UCSD-AML1 (cell line): ENCODE results near the gene TPCN1.
A peak's percentile ranks its signal among the peaks of the same experiment; 100 is the strongest.

ENCODE experiments used
- DNase-seq: peaks from one replicate; lab custom pipeline; 2025; ENCODE audit not compliant: unreplicated experiment; lab: John Stamatoyannopoulos, UW

TPCN1 gene

DNA sequence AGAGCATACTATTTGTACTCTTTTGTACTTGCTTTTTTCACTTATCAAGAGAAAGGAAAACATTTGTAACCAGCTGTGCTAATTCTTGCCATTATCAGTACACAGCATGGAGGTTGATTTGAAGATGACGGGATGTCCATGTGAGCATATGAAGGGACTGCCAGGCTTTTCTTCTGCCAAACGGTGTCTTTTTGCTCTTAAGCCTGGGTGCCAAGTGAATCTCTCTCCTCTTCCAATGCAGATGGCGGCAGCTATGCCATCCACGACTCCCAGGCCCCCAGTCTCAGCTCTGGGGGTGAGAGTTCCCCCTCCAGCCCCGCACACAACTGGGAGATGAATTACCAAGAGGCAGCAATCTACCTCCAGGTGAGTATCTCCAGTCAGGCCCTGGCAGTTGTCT is 38.9 kb downstream of the TPCN1 start:
- DNase-seq = no peak

DNA sequence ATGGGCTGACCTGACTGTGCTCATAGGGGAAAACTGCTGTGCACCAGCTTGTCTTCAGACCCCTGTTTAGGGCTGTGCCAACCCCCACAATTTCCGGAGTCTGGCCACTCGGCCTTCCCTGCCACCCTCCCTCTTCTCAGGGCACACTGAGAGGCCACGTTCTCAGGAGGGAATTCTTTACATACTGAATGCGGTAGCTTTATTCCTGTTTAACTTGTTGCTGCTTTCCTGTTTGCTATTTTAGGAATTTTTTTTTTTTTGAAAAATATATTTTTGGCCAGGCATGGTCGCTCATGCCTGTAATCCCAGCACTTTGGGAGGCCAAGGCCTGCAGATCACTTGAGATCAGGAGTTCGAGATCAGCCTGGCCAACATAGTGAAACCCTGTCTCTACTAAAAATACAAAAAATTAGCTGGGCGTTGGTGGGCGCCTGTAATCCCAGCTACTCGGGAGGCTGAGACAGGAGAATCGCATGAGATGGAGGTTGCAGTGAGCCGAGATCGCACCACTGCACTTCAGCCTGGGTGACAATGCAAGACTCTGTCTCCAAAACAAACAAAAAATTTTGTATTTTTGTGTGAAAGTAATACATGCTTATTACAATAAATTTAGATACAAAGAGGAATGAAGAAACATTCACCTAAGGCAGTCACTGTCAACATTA is 39.5 kb downstream of the TPCN1 start:
- peak; percentile 56 for DNase-seq

DNA sequence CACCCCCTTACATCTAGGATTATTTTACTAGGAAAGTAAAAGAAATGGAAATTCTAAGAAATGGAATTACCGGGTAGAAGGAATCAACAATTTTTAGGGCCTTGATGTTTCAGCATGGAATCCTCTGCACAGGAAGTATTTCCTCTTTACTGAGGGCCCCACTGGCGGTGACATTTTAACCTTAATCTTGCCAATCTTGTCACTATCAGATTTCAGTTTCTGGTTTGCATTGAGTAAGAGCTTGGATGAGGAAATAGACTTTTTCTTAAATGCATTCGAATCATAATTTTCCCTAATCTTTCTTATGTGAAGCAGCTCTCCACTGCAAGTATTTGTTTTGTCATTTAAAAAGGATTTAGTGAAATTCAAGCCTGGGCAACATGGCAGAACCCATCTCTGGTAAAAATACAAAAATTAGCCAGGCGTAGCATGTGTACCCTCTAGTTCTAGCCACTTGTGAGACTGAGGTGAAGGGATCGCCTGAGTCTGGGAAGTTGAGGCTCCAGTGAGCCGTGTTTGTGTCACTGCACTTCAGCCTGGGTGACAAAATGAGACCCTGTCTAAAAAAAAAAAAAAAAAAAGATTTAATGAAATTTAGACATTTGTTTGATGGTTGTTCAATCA is 40.7 kb downstream of the TPCN1 start:
- no peak for DNase-seq

DNA sequence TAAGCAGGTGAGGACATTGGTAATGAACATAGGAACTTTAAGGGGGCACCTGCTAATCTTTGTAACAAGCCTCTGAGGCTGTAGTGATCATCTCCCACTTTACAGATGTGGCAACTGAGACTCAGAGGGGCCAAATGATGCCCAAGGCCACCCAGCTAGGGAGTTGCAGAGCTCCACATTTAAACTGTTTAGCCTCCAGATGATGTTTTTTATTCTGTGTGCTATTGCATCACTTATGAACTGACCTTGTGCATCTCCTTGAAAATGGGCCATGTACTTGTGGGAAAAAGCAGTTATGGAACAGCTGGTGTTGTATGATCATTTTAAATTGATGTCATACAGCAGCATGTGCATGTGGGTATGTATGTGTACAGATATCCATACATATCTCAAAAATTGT is 41.4 kb downstream of the TPCN1 start:
- DNase-seq = no peak

DNA sequence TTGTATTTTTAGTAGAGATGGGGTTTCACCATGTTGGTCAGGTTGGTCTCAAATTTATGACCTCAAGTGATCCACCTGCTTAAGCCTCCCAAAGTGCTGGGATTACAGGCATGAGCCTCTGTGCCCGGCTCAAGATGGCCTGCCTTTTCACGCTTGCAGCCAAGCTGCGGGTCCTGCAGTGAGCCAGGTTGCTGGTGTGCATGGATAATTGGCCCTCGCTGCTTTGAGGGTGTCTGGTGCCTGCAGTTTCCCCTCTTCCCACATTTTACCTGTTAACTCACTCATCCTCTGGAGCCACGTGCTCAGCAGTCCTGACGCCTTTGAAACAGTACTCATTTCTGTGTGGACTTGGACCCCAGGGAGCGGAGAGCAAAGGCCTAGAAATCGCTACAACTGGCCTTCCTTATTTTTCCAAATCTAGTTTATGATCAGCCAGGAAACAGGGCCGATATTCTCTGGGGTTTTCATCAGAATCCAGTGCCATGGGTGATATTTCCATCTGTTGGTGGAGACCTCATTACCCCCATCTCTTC is 42.2 kb downstream of the TPCN1 start:
- no peak for DNase-seq

DNA sequence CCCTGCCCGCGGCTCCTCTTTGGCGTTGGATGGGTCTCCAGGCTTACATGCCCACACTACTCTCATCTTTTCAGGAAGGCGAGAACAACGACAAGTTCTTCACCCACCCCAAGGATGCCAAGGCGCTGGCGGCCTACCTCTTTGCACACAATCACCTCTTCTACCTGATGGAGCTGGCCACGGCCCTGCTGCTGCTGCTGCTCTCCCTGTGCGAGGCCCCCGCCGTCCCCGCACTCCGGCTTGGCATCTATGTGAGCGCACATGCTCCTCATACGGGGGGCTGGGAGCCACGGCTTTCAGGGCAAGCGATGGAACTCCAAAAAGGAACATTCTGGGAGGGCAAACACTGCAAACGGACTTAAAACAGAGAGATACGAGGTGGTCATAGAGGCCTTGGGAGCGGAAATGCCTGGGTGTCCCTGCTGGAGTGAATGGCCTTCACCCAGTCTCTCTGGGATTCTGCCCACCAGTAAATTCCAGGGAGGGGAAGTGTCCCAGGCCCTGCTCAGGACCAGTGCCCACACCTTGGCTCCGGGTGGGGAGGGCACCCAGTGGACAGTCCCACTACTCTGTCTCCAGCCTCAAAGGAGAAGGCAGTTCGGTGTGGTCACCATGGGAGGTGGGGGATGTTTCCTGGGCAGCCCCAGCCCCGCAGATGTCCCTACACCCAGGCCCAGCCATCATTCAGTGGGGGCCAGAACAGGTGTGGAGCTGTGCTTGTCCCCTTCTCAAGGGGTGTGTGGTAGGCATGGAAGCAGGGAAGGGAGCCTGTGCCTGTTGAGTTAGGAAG is 45.0 kb downstream of the TPCN1 start:
- no peak for DNase-seq

DNA sequence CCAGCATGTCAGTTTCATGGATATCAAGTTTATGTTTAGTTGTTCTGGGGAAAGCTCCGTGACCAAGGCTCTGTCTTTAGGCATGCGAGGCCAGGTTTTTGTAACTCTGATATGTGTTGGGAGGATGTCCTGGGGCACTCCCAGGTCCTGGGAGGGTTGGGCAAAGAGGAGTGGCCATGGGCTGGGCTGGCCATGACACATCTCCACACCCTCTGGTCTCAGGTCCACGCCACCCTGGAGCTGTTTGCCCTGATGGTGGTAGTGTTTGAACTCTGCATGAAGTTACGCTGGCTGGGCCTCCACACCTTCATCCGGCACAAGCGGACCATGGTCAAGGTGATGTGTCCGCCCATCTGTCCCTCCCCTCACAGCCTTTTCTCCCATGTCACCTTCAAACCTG is 46.4 kb downstream of the TPCN1 start:
- DNase-seq = no peak

DNA sequence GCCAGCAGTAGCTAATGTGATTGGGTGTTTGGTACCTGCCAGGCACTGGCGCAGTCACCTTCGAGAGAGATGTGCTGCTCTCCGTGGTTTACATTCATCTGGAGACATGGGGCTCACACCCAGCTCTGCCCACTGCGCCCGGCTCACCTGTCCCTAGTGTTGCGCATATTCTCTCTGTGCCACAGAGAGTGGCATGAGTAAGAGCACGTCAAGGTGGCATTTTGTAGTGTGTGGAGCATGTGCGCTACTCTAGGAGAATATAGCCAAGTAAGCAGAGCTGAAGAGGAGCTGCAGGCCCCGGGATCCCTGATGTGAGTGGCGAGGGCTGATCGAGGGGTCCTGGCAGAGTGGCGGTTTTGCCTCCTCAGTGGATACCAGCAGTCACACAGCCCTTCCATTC is 46.9 kb downstream of the TPCN1 start:
- DNase-seq = no peak

DNA sequence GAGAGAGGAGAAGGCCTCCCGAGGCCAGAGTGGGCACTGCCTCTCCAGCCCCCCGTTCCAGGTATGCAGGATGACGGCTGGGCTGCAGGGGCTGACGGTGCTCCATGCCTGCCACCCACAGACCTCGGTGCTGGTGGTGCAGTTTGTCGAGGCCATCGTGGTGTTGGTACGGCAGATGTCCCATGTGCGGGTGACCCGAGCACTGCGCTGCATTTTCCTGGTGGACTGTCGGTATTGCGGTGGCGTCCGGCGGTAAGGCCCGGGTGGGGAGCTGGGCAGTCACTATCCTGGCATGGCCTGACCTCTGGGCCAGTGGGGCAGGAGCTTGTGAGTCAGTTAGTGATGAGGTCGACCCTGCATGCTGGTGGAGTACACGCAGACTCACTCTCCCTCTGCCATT is 47.4 kb downstream of the TPCN1 start:
- DNase-seq = no peak

DNA sequence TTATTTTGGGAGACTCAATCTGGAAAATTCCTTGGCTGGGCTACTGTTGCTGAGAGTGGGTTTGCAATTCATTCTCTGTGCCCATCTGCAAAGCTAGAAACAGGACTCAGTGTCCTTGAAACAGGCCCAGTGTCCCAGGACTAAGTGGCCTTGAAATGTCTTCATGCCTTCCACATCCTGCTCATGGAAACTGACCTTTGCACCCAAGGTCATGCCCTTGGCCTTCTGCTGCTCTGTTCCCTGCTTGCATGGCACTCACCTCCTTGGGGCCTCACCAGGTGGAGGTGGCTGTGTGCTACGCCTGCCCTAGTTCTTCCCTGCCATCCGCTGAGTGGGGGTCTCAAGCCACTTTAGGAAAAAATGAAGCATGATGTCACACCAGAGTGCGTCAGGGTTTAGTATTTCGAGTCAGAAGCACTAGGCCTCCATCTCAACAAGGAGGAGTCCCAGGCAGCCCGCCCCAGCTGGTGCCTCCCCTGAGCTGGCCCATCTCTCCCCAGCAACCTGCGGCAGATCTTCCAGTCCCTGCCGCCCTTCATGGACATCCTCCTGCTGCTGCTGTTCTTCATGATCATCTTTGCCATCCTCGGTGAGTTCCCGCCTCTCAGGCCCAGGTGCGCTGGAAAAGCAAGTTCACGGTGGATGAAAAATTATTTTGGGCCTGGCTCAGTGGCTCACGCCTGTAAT is 48.1 kb downstream of the TPCN1 start:
- DNase-seq = no peak

DNA sequence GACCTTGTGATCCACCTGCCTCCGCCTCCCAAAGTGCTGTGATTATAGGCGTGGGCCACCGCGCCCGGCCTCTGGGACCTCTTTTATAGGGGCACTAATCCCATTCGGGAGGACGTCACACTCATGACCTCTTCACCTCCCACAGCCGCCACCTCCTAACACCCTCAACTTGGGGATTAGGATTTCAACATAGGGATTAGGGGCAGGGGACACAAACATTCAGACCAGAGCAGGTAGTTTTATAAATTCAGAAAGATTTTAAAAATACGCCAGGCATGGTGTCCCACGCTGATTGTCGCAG is 49.4 kb downstream of the TPCN1 start:
- no peak for DNase-seq

DNA sequence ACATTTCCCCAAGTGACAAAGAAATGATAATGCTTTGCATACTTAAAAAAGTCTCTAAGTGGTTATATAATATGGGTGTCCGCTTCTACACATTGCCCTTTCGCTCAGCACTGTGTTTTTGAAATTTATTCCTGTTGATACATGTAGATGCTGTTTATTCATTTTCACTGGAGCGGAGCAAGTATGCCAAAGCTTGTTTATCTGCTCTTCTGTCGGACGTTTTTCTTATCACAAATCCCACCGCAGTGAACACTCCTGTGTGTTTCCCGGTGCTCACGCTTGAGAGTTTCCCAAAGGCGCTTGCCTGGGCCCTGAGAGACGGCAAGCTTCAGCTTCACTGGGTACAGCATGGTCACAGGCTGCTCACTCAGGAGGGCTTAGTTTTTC is 50.2 kb downstream of the TPCN1 start:
- no peak for DNase-seq

DNA sequence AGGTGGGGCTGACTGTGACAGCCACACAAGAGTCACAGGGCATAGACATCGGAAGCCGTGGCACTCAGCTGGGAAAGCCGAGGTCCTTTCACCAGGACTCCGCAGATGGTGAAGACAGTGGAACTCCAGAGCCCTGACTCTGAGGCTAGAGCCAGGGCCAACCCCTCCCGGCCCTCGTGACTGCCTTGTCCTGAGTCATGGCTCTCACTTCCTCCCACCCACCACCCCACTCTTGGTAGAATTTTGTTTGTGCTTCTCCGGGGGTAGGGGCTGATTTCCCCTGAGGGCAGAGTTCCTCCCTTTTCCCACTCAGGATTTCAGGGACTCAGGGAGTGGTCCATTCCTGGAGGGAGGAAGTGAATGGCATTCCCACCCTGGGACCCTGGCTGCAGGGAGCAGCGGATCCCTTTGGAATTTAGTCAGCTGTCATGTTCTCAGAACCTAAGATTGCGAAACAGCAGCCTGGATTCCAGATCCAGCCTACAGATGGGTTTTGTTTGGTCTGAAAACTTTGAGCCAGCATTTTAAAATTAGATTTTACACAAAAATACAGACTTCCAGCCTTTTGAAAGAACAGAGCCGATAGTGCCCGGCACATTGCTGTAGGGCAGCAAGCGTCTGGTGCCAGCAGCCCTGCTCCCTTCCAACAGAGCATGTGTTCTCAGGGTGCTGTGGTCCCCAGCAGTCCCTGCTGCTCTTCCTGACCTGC is 50.7 kb downstream of the TPCN1 start:
- no peak for DNase-seq

DNA sequence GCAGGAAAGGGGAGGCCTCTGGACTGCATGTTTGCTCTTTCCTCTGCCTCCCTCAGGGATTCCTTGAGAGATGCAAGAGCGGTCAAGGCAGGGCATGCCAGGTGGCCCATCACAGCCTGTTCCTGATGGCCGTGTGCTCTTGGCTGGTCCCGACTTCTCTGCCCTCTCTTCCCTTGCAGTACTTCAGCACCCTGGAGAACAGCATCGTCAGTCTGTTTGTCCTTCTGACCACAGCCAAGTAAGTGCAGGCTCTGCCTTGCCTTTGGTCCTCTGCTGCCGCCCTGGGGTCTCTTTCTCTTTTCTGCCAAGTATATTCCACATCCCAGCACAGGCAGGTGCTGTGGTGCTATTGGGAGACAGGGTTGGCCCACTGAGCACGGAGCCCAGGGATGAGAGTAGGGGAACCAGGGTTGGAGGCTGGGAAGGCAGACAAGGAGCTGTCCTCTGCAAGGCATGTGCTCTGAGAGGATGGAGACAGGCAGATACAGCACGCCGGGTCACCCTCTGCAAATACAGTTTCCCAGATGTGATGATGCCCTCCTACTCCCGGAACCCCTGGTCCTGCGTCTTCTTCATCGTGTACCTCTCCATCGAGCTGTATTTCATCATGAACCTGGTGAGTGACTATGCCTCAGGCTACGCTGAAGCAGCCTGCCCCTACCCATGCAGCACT is 51.9 kb downstream of the TPCN1 start:
- no peak for DNase-seq

DNA sequence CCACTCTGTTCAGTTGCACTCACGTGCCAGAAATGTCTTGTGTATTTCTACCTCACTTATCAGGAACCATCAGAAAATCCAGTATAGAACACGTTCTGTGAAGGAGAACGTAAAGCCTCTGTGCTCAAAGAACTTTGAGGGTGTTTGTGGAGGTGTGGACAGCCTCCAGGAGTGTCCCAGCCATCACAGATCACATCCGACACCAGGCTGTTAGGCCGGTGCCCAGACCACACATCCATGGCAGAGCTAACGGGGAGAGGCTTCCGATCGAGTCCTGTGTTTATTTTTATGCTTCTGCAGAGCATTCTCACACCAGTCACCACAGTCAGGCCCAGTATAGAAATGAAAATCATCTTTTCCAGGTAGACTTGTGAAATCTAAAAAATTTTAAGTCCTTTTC is 53.6 kb downstream of the TPCN1 start:
- DNase-seq = no peak

DNA sequence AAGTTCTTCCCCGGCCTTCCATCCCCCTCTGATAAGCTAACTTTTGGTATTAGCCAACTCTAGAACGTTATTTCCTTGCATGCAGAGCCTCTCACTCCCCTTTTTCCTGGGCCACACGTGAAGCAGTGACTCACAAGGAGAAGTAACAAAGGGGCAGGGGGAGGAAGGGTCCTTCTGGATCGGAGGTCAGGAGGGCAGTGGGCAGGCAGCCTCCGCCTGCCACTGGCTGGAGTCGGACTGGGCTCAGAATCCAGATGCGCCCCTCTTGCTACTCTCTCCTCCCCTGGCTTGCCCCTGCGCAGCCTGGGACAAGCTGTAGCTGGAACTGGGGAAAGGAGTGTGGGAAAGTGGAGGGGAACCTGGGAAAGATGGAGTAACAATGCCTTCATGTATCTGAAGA is 55.0 kb downstream of the TPCN1 start:
- no peak for DNase-seq

DNA sequence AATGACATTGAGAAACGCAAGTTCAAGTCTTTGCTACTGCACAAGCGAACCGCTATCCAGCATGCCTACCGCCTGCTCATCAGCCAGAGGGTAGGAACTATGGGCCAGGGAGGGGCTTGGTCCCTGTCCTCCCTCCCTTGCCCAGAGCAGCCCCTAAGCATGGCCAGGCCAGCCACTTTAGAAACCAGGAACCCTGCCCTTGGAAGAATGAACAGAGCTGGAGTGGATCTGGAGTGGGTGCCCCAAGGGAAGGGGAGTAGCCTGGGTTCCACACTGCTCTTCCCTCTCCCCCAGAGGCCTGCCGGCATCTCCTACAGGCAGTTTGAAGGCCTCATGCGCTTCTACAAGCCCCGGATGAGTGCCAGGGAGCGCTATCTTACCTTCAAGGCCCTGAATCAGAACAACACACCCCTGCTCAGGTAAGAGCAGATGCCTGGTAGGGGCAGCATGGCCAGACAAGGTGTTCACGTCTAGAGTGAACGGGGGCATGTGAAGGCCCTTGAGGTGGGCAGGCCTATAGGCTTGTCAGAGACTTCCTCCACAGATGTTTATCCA is 55.8 kb downstream of the TPCN1 start:
- no peak for DNase-seq

DNA sequence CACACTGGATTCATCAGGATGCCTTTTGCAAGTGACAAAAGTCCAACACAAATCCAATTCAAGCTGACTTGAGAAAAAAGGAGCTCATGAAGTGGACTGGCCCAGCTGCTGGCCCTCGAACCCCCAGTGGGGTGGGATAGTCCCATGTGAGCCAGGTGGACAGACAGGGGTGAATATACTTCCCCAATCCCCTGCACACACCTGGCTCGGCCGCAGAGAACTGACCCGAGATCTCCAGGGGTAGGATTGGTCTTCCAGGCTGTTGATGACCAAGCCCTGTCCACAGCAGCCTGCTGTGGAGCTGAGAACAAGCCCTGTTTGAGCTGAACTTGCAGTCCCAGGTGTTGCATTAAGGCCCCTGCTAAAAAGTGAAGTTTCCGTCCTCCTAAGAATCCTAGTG is 56.2 kb downstream of the TPCN1 start:
- DNase-seq = no peak

DNA sequence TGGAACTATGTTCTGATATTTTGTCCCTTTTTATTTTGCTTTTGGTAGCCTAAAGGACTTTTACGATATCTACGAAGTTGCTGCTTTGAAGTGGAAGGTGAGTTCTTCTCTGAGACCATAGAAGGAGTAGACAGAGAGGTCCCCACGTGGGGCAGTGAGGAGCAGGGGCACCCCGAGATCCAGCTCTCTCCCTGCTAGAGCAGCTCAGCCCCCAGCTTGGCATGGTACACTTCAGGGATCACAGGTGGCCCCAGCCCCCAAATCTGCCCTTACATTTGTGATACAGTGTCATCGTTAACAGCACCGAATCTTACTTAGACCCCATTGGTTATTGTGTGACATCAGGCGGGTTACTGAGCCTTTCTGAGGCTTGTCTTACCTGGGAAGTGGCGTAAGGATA is 56.9 kb downstream of the TPCN1 start:
- no peak for DNase-seq

DNA sequence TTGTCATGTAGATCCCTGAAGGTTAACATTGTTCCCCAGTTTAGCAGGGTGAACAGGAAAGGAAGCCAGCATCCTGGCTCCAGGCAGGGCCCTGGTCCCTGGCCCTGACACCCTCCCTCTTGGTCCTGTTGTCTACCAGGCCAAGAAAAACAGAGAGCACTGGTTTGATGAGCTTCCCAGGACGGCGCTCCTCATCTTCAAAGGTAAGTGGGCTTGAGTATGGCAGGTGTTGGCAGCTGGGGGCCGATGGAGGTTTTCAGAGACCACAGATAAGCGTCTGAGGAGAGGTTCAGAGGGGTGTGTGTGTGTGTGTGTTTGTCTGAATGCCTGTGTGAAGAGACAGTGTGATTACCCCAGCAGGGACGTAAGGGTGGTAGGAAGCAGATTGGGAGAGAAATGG is 57.4 kb downstream of the TPCN1 start:
- no peak for DNase-seq
